ENCODE results near the gene KDM2A.

DNA sequence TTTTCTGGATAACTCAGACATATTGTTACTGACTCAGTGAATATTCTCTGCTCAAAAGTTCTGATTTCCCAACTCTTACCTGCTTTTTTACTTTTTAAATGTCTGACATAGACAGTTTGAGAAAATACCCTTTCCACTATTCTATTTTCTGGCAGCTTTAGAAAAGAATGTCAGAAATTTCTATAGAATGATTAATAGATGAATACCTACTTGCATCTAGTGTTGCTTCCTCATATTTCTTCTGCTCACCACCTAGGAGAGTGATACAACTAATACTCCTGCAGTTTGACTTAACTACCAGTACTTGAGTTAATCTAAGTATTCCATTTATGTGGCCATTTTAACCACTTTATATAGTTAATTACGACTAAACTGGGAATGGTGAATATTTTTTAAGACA is 55.2 kb downstream of the KDM2A start:
- TF ChIP-seq ZFP3 (CRISPR knock-in tag; IDR thresholded peaks at IDR 0.05) (no peak), ZFP30 (CRISPR knock-in tag; IDR thresholded peaks at IDR 0.05) (no peak), ZNF8 (CRISPR knock-in tag; IDR thresholded peaks at IDR 0.05) (no peak), ZNF70 (CRISPR knock-in tag; IDR thresholded peaks at IDR 0.05) (no peak)

Measured in SK-N-SH treated with all-trans-retinoic acid at 6 μM for 48 hours (cell line).